Liver (tissue), 9 donors: ENCODE results near the gene CCNO. TPM values are rescaled to one million over a fixed set of nuclear protein-coding genes. Genes with fewer than 3 reads are reported as not detected.

Experiments
- DNase-seq: peaks from one replicate; pipeline ENCODE4 v3.0.0-alpha.2; 2017; ENCODE audit warnings: low spot score
- H3K27ac ChIP-seq, 2 donors: one replicate each; pipeline ENCODE4 v1.7.0; 2013; ENCODE audit warnings: inconsistent platforms in 2 of 2, low read length in 2 of 2, control low read depth in 1 of 2, low read depth in 1 of 2, mild to moderate bottlenecking in 1 of 2
- H3K27me3 ChIP-seq, 4 donors: one replicate each; pipeline versions ENCODE4 v1.6.1 to v1.7.0; 2013; ENCODE audit warnings: low read length in 3 of 4, inconsistent platforms in 1 of 4, mild to moderate bottlenecking in 1 of 4, moderate library complexity in 1 of 4; ENCODE audit not compliant: control insufficient read depth in 4 of 4, insufficient read depth in 4 of 4
- H3K36me3 ChIP-seq, 4 donors: one replicate each; pipeline versions ENCODE4 v1.6.1 to v1.7.0; 2013; ENCODE audit warnings: low read length in 3 of 4, mild to moderate bottlenecking in 3 of 4, low read depth in 1 of 4, moderate library complexity in 1 of 4; ENCODE audit not compliant: control insufficient read depth in 4 of 4, insufficient read depth in 3 of 4
- H3K4me1 ChIP-seq, 4 donors: one replicate each; pipeline versions ENCODE4 v1.6.1 to v1.7.0; 2013; ENCODE audit warnings: low read length in 3 of 4, mild to moderate bottlenecking in 3 of 4, moderate library complexity in 1 of 4; ENCODE audit not compliant: control insufficient read depth in 4 of 4, insufficient read depth in 4 of 4
- H3K4me3 ChIP-seq, 3 donors: one replicate each; pipeline versions ENCODE4 v1.6.1 to v1.7.0; 2013; ENCODE audit warnings: low read length in 3 of 3, control low read depth in 1 of 3, low read depth in 1 of 3, mild to moderate bottlenecking in 1 of 3
- H3K9ac ChIP-seq, 2 donors: one replicate each; pipeline ENCODE4 v1.7.0; 2013; ENCODE audit warnings: low read length in 2 of 2, mild to moderate bottlenecking in 2 of 2, moderate library complexity in 2 of 2, control low read depth in 1 of 2, low read depth in 1 of 2
- H3K9me3 ChIP-seq, 4 donors: one replicate each; pipeline versions ENCODE4 v1.6.1 to v1.7.0; 2013; ENCODE audit warnings: low read length in 3 of 4; ENCODE audit not compliant: control insufficient read depth in 4 of 4
- ATF3 ChIP-seq: IDR thresholded peaks from 2 replicates; pipeline ENCODE4 v1.6.1; 2016; ENCODE audit warnings: antibody characterized with exemption
- CTCF ChIP-seq: fragments of 150-350 bp; IDR thresholded peaks from 2 replicates; pipeline ENCODE4 v1.5.1; 2017; ENCODE audit warnings: improper control_type of control experiment, low read depth, low read length; ENCODE audit not compliant: missing input control
- EGR1 ChIP-seq, 2 donors: IDR thresholded peaks; 2 replicates each; pipeline ENCODE4 v1.6.1; 2016 to 2018; ENCODE audit warnings: antibody characterized with exemption in 2 of 2, low read depth in 2 of 2
- FOXA1 ChIP-seq: IDR thresholded peaks from 2 replicates; pipeline ENCODE4 v1.6.1; 2016; ENCODE audit warnings: antibody characterized with exemption
- FOXA2 ChIP-seq: IDR thresholded peaks from 2 replicates; pipeline ENCODE4 v1.6.1; 2016; ENCODE audit warnings: antibody characterized with exemption
- GABPA ChIP-seq, 2 donors: IDR thresholded peaks in 1 of 2; conservative IDR thresholded peaks in 1 of 2; 2 replicates each; pipeline ENCODE4 v1.6.1; 2016; ENCODE audit warnings: antibody characterized with exemption in 2 of 2, mild to moderate bottlenecking in 1 of 2, moderate library complexity in 1 of 2
- HNF4A ChIP-seq, 2 donors: conservative IDR thresholded peaks; 2 replicates each; pipeline ENCODE4 v1.6.1; 2016; ENCODE audit warnings: antibody characterized with exemption in 2 of 2, mild to moderate bottlenecking in 2 of 2
- HNF4G ChIP-seq: IDR thresholded peaks from 2 replicates; pipeline ENCODE4 v1.6.1; 2016; ENCODE audit warnings: antibody characterized with exemption
- JUND ChIP-seq, 2 donors: IDR thresholded peaks; 2 replicates each; pipeline ENCODE4 v1.6.1; 2016; ENCODE audit warnings: antibody characterized with exemption in 2 of 2
- NR2F2 ChIP-seq: IDR thresholded peaks from 2 replicates; pipeline ENCODE4 v1.6.1; 2016; ENCODE audit warnings: antibody characterized with exemption
- RAD21 ChIP-seq, 2 donors: IDR thresholded peaks; 2 replicates each; pipeline ENCODE4 v1.6.1; 2016; ENCODE audit warnings: antibody characterized with exemption in 2 of 2, mild to moderate bottlenecking in 2 of 2
- RXRA ChIP-seq, 2 donors: IDR thresholded peaks; 2 replicates each; pipeline ENCODE4 v1.6.1; 2017 to 2018; ENCODE audit warnings: antibody characterized with exemption in 2 of 2, mild to moderate bottlenecking in 1 of 2
- SP1 ChIP-seq: IDR thresholded peaks from 2 replicates; pipeline ENCODE4 v1.6.1; 2018; ENCODE audit warnings: antibody characterized with exemption, mild to moderate bottlenecking
- TAF1 ChIP-seq: conservative IDR thresholded peaks from 2 replicates; pipeline ENCODE4 v1.6.1; 2016; ENCODE audit warnings: antibody characterized with exemption, mild to moderate bottlenecking
- YY1 ChIP-seq: IDR thresholded peaks from 2 replicates; pipeline ENCODE4 v1.6.1; 2016; ENCODE audit warnings: antibody characterized with exemption, mild to moderate bottlenecking
- WGBS: extraction: QIAGEN DNeasy Blood & Tissue Kit; methylation state at CpG from one replicate; pipeline ENCODE4 v1.1.7; 2013; 5-methylcytosine and 5-hydroxymethylcytosine counted together
- polyA plus RNA-seq, 2 donors: library from polyadenylated mRNA; stranded (reverse) in 1 of 2; unstranded in 1 of 2; fragments of 200-250 nt in 1 of 2; fragments of >200 nt in 1 of 2; fragmentation: Nextera tagmentation in 1 of 2; extraction: Ambion mirVana in 1 of 2; gene quantifications; one replicate each; pipeline versions ENCODE4 v1.2.1 to v1.2.3, GENCODE V29; 2013 to 2015
- total RNA-seq, 2 donors: library from RNA; depleted of rRNA; stranded (reverse); fragments of >200 nt; gene quantifications; one replicate each; pipeline ENCODE4 v1.2.3, GENCODE V29; 2014
- TF ChIP-seq, protein P1 (sequence below): IDR thresholded peaks from 2 replicates; pipeline ENCODE4 v1.6.1; 2016; ENCODE audit warnings: antibody characterized with exemption
- TF ChIP-seq, protein P2 (sequence below): IDR thresholded peaks from 2 replicates; pipeline ENCODE4 v1.6.1; 2016; ENCODE audit warnings: antibody characterized with exemption
- donor health status: healthy.
- donor health status: healthy.
- donor health status: healthy.
- donor health status: healthy.
- donor health status: healthy.

The CCNO gene
- total and polyA plus RNA-seq, 4 donors: 0.23 TPM; not detected in 3

GRCh38 chr5:55236800-55237199 is 3.4 kb upstream of the CCNO start:
- WGBS: 78% methylated on average over 10 of the region's 10 CpGs
- H3K27ac ChIP-seq: no peak overlapping the region
- no peak overlapping the region for H3K4me3 ChIP-seq
- H3K27me3 ChIP-seq: peaks cover 0 to 21% (median 7%) of the 10 kb centered on the region in 4 donors
- no peaks in the 10 kb centered on the region for H3K36me3 ChIP-seq
- peaks cover 12 to 29% (median 25%) of the 10 kb centered on the region in 4 donors for H3K4me1 ChIP-seq
- H3K9ac ChIP-seq: no peak overlapping the region
- TF ChIP-seq RXRA (IDR thresholded peaks at IDR 0.05): no peak
- TF ChIP-seq TAF1: no peak
- no peak for TF ChIP-seq YY1
- TF ChIP-seq GABPA (IDR thresholded peaks at IDR 0.05 in 1 of 2, conservative IDR thresholded peaks at IDR 0.05 in 1 of 2): no peak
- no peak for TF ChIP-seq CTCF
- TF ChIP-seq SP1: no peak
- TF ChIP-seq HNF4A (conservative IDR thresholded peaks at IDR 0.05): no peak
- no peaks in the 10 kb centered on the region for H3K9me3 ChIP-seq
- DNase-seq: no peak

GRCh38 chr5:55234121-55234700 is 803 bp upstream of the CCNO start:
- peaks cover 0 to 28% (median 13%) of the 10 kb centered on the region in 4 donors for H3K27me3 ChIP-seq
- no peak overlapping the region for H3K27ac ChIP-seq
- no peaks in the 10 kb centered on the region for H3K36me3 ChIP-seq
- 8% methylated on average over 31 of the region's 31 CpGs for WGBS
- H3K4me3 ChIP-seq: peak overlapping the region; percentile 4 to 52 (median 49)
- H3K9ac ChIP-seq: peak overlapping the region in 1 of 2 donors; percentile 1
- H3K9me3 ChIP-seq: peaks cover 0 to 2% (median 0%) of the 10 kb centered on the region in 4 donors
- DNase-seq: no peak
- peak; percentile 15 for TF ChIP-seq NR2F2
- TF ChIP-seq FOXA1: no peak
- TF ChIP-seq RAD21 (IDR thresholded peaks at IDR 0.05): no peak
- H3K4me1 ChIP-seq: peaks cover 12 to 37% (median 32%) of the 10 kb centered on the region in 4 donors

GRCh38 chr5:55232271-55232984 is 980 bp downstream of the CCNO start:
- DNase-seq: no peak
- peaks cover 13 to 42% (median 35%) of the 10 kb centered on the region in 4 donors for H3K4me1 ChIP-seq
- H3K9ac ChIP-seq: no peak overlapping the region
- TF ChIP-seq HNF4A (conservative IDR thresholded peaks at IDR 0.05) (no peak), FOXA2 (no peak), YY1 (no peak), TAF1 (no peak), SP1 (no peak), JUND (IDR thresholded peaks at IDR 0.05) (no peak), RXRA (IDR thresholded peaks at IDR 0.05) (no peak), EGR1 (IDR thresholded peaks at IDR 0.05; ENCODE audit: low read depth in 2 of 2) (no peak), HNF4G (no peak), NR2F2 (no peak), CTCF (no peak), ATF3 (no peak), RAD21 (IDR thresholded peaks at IDR 0.05) (no peak), FOXA1 (no peak)
- TF ChIP-seq, protein P1, sequence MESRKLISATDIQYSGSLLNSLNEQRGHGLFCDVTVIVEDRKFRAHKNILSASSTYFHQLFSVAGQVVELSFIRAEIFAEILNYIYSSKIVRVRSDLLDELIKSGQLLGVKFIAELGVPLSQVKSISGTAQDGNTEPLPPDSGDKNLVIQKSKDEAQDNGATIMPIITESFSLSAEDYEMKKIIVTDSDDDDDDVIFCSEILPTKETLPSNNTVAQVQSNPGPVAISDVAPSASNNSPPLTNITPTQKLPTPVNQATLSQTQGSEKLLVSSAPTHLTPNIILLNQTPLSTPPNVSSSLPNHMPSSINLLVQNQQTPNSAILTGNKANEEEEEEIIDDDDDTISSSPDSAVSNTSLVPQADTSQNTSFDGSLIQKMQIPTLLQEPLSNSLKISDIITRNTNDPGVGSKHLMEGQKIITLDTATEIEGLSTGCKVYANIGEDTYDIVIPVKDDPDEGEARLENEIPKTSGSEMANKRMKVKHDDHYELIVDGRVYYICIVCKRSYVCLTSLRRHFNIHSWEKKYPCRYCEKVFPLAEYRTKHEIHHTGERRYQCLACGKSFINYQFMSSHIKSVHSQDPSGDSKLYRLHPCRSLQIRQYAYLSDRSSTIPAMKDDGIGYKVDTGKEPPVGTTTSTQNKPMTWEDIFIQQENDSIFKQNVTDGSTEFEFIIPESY: no peak
- TF ChIP-seq, protein P2, sequence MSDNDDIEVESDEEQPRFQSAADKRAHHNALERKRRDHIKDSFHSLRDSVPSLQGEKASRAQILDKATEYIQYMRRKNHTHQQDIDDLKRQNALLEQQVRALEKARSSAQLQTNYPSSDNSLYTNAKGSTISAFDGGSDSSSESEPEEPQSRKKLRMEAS: no peak

More at GRCh38 chr5:55232271-55232984, 980 bp downstream of the CCNO start:
- Histone ChIP-seq H3K27me3 (peaks cover 0 to 34% (median 16%) of the 10 kb centered on the region in 4 donors), H3K27ac (no peak overlapping the region), H3K4me3 (peak overlapping the region; percentile 30 to 56 (median 49)), H3K36me3 (no peaks in the 10 kb centered on the region), H3K9me3 (peaks cover 0 to 2% (median 0%) of the 10 kb centered on the region in 4 donors)
- 3% methylated on average over 45 of the region's 45 CpGs for WGBS
